ENCODE measurements around the gene CARD11.
A peak's percentile ranks its signal among the peaks of the same experiment; 100 is the strongest.

CARD11 gene

DNA sequence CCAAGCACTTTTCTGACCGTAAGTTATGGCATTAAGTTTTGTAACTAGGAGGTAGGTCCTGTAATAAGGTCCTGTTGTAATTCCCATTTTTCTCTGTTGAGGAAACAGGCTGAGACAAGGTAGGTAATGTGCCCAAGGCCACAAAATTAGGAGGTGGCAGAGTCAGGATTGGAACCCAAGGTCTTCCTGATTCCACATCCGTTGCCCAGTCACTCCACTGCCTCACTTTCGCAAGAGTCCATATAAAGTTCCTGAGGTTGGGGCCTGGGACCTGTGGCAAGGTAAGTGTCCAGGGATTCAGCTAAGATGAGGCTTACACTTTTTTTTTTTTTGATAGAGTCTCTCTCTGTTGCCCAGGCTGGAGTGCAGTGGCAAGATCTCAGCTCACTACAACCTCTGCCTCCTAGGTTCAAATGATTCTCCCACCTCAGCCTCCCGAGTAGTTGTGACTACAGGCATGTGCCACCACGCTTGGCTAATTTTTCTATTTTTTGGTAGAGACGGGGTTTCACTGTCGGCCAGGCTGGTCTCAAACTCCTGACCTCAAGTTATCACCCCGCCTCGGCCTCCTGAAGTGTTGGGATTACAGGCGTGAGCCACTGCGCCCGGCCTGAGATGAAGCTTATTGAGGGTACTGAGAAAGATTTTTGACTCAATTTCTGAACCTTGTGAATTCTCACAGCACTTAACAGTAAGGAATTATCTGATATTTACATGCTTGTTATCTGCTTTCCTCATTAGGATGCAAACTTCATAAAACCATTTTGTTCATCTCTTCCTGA lies 179.3 kb downstream of the CARD11 start:
- no peaks in the 10 kb centered on the region for H3K9me3 Mint-ChIP-seq (ENCODE audit: low read depth)
- no peaks in the 10 kb centered on the region for H3K36me3 Mint-ChIP-seq
- peaks cover 28% of the 10 kb centered on the region for H3K4me1 Mint-ChIP-seq (ENCODE audit: low read depth)
- peak overlapping the region; percentile 72 for H3K4me3 Mint-ChIP-seq
- peak overlapping the region; percentile 92 for H3K27ac Mint-ChIP-seq
- no peaks in the 10 kb centered on the region for H3K27me3 Mint-ChIP-seq

DNA sequence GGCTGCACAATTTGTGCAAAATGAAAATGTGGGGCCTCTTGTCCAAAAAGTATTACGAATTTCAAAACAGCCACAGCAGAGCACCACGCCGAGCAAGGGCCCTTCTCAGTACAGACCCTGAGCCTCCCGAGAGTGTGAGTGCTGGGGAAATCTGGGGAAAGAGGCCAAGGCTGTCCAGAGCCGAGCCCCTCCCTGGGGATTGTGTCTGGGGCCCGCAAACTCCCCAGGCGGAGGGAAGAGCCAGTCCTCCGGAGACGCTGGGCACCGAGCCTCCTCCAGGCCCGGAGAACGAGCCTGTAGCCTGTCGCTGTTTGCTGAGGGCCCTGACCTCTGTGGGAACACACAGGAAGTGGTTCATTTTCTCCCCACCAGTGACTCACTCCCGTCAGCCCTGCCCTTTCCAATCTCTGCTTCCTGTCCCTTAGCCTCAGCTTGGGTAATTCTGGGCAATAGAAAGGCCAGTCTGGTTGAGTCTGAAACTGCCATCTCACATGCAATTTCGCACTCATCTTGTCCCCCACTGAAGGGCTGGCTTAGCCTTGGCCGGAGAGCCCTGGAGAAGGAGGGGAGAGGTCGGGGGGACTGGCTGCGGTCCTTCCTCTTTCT lies 180.1 kb downstream of the CARD11 start:
- Mint-ChIP-seq H3K27ac (peak overlapping the region; percentile 92), H3K36me3 (no peaks in the 10 kb centered on the region), H3K4me1 (ENCODE audit: low read depth) (peaks cover 23% of the 10 kb centered on the region), H3K9me3 (ENCODE audit: low read depth) (no peaks in the 10 kb centered on the region), H3K27me3 (no peaks in the 10 kb centered on the region), H3K4me3 (peak overlapping the region; percentile 72)

DNA sequence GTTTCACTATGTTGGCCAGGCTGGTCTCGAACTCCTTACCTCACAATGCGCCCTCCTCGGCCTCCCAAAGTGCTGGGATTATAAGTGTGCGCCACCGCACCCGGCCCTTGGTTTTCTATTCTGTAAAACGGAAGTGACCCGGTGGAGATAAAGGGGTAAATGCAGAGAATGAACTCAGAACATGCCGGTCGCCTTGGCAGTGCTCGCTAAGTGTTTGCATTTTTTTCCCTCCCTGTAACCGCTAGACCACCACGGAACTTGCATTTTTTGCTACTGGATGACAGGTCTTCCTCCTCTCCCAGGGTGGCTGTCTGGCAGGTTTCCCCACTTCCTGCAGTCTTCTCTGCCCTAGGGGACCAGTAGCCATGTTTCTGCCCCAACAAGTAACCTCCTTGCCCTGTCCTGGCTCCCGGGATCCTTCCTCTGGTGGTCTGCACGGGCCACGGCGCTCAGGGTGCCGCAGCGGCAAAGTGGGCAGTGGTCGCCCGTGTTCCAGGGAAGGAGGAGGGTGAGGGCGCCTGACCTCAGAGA lies 180.8 kb downstream of the CARD11 start:
- H3K4me3 Mint-ChIP-seq: peak overlapping the region; percentile 40
- H3K9me3 Mint-ChIP-seq (ENCODE audit: low read depth): no peaks in the 10 kb centered on the region
- H3K27ac Mint-ChIP-seq: peak overlapping the region; percentile 64
- peaks cover 23% of the 10 kb centered on the region for H3K4me1 Mint-ChIP-seq (ENCODE audit: low read depth)
- H3K36me3 Mint-ChIP-seq: no peaks in the 10 kb centered on the region
- no peaks in the 10 kb centered on the region for H3K27me3 Mint-ChIP-seq

DNA sequence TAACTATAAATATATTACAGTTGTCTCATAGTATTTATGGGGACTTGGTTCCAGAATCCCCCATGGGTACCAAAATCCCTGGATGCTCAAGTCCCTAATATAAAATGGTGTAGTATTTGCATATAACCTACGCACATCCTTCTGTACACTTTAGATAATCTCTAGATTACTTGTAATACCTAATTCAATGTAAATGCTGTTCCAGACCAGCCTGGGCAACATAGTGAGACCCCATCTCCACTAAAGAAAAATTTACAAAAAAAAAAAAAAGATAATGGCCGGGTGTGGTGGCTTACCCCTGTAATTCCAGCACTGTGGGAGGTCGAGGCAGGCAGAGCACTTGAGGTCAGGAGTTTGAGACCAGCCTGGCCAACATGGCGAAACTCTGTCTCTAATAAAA lies 182.2 kb downstream of the CARD11 start:
- H3K9me3 Mint-ChIP-seq (ENCODE audit: low read depth): no peaks in the 10 kb centered on the region

DNA sequence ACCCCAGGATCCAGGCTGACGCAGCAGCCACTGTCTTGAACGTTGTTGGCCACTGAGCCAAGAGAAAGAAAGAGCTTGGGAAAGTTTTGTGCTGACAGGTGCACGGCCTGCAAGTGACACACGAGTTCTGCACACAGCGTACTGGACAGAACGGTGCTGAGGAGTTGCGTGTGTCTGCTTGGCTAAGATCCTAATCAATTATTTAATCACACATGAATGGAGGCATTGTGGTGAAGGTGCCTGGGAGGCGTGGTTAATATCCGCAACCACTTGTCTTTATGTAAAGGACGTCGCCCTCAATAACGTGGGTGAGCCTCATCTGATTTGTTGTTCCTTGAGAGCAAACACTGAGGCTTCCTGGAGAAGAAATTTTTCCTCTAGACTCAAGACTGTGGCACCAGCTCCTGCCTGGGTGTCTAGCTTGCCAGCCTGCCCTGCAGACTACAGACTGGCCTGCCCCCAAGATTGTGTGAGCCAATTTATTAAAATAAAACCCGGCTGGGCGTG lies 183.0 kb downstream of the CARD11 start:
- Mint-ChIP-seq H3K4me3 (no peak overlapping the region), H3K4me1 (ENCODE audit: low read depth) (peaks cover 23% of the 10 kb centered on the region), H3K27me3 (no peaks in the 10 kb centered on the region), H3K36me3 (no peaks in the 10 kb centered on the region), H3K9me3 (ENCODE audit: low read depth) (no peaks in the 10 kb centered on the region), H3K27ac (no peak overlapping the region)

More for the DNA sequence above, 182.2 kb downstream of the CARD11 start:
- no peak overlapping the region for H3K4me3 Mint-ChIP-seq
- no peaks in the 10 kb centered on the region for H3K36me3 Mint-ChIP-seq
- no peak overlapping the region for H3K27ac Mint-ChIP-seq
- H3K27me3 Mint-ChIP-seq: no peaks in the 10 kb centered on the region
- peaks cover 23% of the 10 kb centered on the region for H3K4me1 Mint-ChIP-seq (ENCODE audit: low read depth)

DNA sequence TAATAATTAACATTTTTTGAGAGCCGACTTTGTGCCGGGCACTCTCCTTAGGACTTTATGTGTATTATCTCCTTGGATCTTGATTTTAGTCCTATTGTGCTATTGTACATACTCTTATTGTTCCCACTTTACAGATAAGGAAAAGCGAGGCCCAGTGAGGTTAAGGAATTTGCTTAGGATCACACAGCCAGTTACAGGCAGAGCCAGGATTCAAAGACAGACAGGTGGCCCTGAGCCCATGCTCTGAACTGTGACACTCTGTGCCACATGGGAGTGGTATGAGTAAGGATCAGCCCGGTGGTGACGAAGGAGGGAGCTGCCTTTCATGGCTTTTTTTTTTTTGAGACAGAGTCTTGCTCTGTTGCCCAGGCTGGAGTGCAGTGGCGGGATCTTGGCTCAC lies 183.7 kb downstream of the CARD11 start:
- no peaks in the 10 kb centered on the region for H3K36me3 Mint-ChIP-seq
- H3K4me3 Mint-ChIP-seq: no peak overlapping the region
- peaks cover 21% of the 10 kb centered on the region for H3K4me1 Mint-ChIP-seq (ENCODE audit: low read depth)
- no peak overlapping the region for H3K27ac Mint-ChIP-seq
- no peaks in the 10 kb centered on the region for H3K27me3 Mint-ChIP-seq
- no peaks in the 10 kb centered on the region for H3K9me3 Mint-ChIP-seq (ENCODE audit: low read depth)

DNA sequence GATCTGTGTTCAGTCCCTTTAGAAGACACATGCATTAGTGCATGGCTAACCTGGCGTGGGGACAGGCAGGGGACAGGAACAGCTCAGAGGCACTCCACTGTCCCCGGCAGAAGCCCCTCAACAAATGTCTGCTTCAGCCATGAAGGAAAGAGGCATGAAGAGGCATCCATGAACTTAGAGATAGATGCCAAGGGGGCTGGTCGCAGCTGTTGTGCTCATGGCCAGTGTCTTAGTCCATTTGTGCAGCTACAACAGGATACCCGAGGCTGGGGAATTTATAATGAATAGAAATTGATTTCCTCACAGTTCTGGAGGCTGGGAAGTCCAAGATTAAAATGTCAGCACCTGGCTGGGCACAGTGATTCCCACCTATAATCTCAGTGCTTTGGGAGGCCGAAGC lies 185.0 kb downstream of the CARD11 start:
- Mint-ChIP-seq H3K4me3 (no peak overlapping the region), H3K27ac (no peak overlapping the region), H3K36me3 (peaks cover 3% of the 10 kb centered on the region), H3K4me1 (ENCODE audit: low read depth) (peaks cover 9% of the 10 kb centered on the region), H3K27me3 (no peaks in the 10 kb centered on the region), H3K9me3 (ENCODE audit: low read depth) (no peaks in the 10 kb centered on the region)

DNA sequence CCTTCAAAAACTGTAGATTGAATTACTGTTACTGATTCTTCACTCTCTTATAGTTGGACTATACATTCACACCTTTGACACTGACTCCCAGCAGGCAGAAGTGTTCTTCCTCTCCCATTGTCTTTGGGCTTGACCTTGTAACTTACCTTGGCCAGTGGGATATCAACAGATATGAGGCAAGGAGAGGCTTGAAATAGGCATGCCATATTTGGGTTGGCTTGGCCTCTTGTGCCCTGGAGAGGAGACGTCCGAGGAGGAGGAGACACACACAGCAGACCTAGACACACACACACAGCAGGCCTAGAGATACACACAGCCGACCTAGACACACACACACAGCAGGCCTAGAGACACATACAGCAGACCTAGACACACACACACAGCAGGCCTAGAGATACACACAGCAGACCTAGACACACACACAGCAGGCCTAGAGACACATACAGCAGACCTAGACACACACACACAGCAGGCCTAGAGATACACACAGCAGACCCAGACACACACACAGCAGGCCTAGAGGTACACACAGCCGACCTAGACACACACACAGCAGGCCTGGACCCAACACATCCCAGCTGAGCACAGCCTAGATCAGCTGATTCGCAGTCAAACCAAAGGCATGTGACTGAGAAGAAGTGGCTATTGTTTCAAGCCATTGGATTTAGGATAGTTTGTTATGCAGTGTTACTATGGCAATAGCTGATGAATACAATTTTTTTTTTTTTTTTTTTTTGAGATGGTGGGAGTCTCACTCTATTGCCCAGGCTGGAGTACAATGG lies 187.1 kb downstream of the CARD11 start:
- H3K4me1 Mint-ChIP-seq (ENCODE audit: low read depth): no peaks in the 10 kb centered on the region
- H3K27ac Mint-ChIP-seq: no peak overlapping the region
- H3K4me3 Mint-ChIP-seq: no peak overlapping the region
- no peaks in the 10 kb centered on the region for H3K27me3 Mint-ChIP-seq
- peaks cover 3% of the 10 kb centered on the region for H3K36me3 Mint-ChIP-seq
- no peaks in the 10 kb centered on the region for H3K9me3 Mint-ChIP-seq (ENCODE audit: low read depth)
